GM19351 (cell line): ENCODE data around the gene ST8SIA3.

ENCODE experiments used
- ATAC-seq: cut with Tn5 transposase; IDR thresholded peaks from one replicate; pipeline ENCODE4 v1.9.1; 2021; ENCODE audit warnings: mild to moderate bottlenecking, moderate library complexity; ENCODE audit not compliant: unreplicated experiment

ST8SIA3 gene

GRCh38 chr18:57352271-57352701, at the start of gene ST8SIA3:
TSS of gene ST8SIA3 (plus strand) at chr18:57352557. CDS start at chr18:57352847, 290 bp downstream.
- no peak for ATAC-seq

- peak; percentile 65 for ATAC-seq
Observed at GRCh38 chr18:57311472-57311871, 40.9 kb upstream of the ST8SIA3 start.

GRCh38 chr18:57312346-57313144, 39.8 kb upstream of the ST8SIA3 start:
- ATAC-seq: no peak

GRCh38 chr18:57320603-57321002, 31.8 kb upstream of the ST8SIA3 start:
- ATAC-seq: no peak

GRCh38 chr18:57325491-57326166, 26.7 kb upstream of the ST8SIA3 start:
- no peak for ATAC-seq

- no peak for ATAC-seq
Observed at GRCh38 chr18:57326718-57327323, 25.5 kb upstream of the ST8SIA3 start.

GRCh38 chr18:57328665-57329064, 23.7 kb upstream of the ST8SIA3 start:
- ATAC-seq: no peak

- ATAC-seq: no peak
Observed at GRCh38 chr18:57329856-57330255, 22.5 kb upstream of the ST8SIA3 start.

GRCh38 chr18:57331718-57332117, 20.6 kb upstream of the ST8SIA3 start:
- ATAC-seq: no peak

GRCh38 chr18:57333940-57334339, 18.4 kb upstream of the ST8SIA3 start:
- no peak for ATAC-seq

- ATAC-seq: no peak
Observed at GRCh38 chr18:57334383-57334782, 18.0 kb upstream of the ST8SIA3 start.

GRCh38 chr18:57336343-57336742, 16.0 kb upstream of the ST8SIA3 start:
- no peak for ATAC-seq

- ATAC-seq: no peak
Observed at GRCh38 chr18:57337890-57338289, 14.5 kb upstream of the ST8SIA3 start.

- no peak for ATAC-seq
Observed at GRCh38 chr18:57343833-57344232, 8.5 kb upstream of the ST8SIA3 start.

GRCh38 chr18:57346876-57347275, 5.5 kb upstream of the ST8SIA3 start:
- ATAC-seq: no peak

- ATAC-seq: no peak
Observed at GRCh38 chr18:57347784-57348183, 4.6 kb upstream of the ST8SIA3 start.

- ATAC-seq: no peak
Observed at GRCh38 chr18:57352761-57353136, 392 bp downstream of the ST8SIA3 start.

GRCh38 chr18:57353137-57353939, 981 bp downstream of the ST8SIA3 start:
- no peak for ATAC-seq

GRCh38 chr18:57353940-57354461, 1.6 kb downstream of the ST8SIA3 start:
- peak; percentile 68 for ATAC-seq

- ATAC-seq: no peak
Observed at GRCh38 chr18:57359433-57359832, 7.1 kb downstream of the ST8SIA3 start.

- ATAC-seq: no peak
Observed at GRCh38 chr18:57362714-57363113, 10.4 kb downstream of the ST8SIA3 start.
